Gastroesophageal sphincter (tissue), 3 donors: ENCODE results near the gene VAV1.

Source experiments
- CTCF ChIP-seq, 4 experiments: fragments of 200-600 bp in 2 of 4; fragments of 450-650 bp in 2 of 4; sonication (generic) in 1 of 4; IDR thresholded peaks; one replicate each; pipeline ENCODE4 v1.5.1; 2017 to 2019; ENCODE audit warnings: antibody characterized with exemption in 4 of 4, mild to moderate bottlenecking in 2 of 4, moderate library complexity in 2 of 4
- POLR2A ChIP-seq, 2 donors: fragments of 450-650 bp; IDR thresholded peaks; one replicate each; pipeline ENCODE4 v1.6.1; 2017; ENCODE audit warnings: antibody characterized with exemption in 2 of 2, mild to moderate bottlenecking in 2 of 2, moderate library complexity in 1 of 2

- TF ChIP-seq CTCF (IDR thresholded peaks at IDR 0.05), result no peak
- no peak for TF ChIP-seq POLR2A (IDR thresholded peaks at IDR 0.05)
These were observed 70.5 kb downstream of the VAV1 start for GRCh38 chr19:6842871-6843607.
